Endothelial cell of umbilical vein (primary cell): Measurements from ENCODE around the gene HCN2. TPM values are rescaled to one million over a fixed set of nuclear protein-coding genes. Genes with fewer than 3 reads are reported as not detected.

Source experiments
- BruUV-seq: library from RNA; stranded (reverse); fragments of 400-500 nt; replicated peaks from 2 replicates; lab custom pipeline; 2021; lab: Mats Ljungman, UMichigan
- CTCF ChIA-PET: fragments of 300-600, 350-600 bp; sonication (Branson Sonifier 250); formaldehyde crosslinking; loops from one replicate; lab custom pipeline; 2021; ENCODE audit warnings: antibody characterized with exemption, inconsistent platforms; lab: Charles Lee
- POLR2A ChIA-PET: fragments of 300-600, 350-600 bp; sonication (Branson Sonifier 250); formaldehyde crosslinking; loops from one replicate; lab custom pipeline; 2021; ENCODE audit warnings: antibody characterized with exemption, inconsistent platforms; lab: Charles Lee
- DNase-seq: peaks from one replicate; pipeline ENCODE4 v3.0.0-alpha.2; 2011; ENCODE audit warnings: low read depth, low spot score
- FAIRE-seq: peaks from 2 replicates; lab custom pipeline; 2011; peaks lifted over from hg19 to GRCh38; lab: Jason Lieb, UNC
- H2AFZ ChIP-seq: 2 replicates; pipeline ENCODE4 v1.6.0; 2012; ENCODE audit warnings: low read depth, low read length, control low read depth, inconsistent platforms
- H3K27ac ChIP-seq: 2 replicates; pipeline ENCODE4 v1.5.1; 2011; ENCODE audit warnings: low read depth, mild to moderate bottlenecking, control low read depth, low read length, moderate library complexity; ENCODE audit not compliant: insufficient read depth
- H3K27me3 ChIP-seq, 2 experiments: 2 replicates each; pipeline versions ENCODE4 v1.6.0 to v1.6.1; 2011; ENCODE audit warnings: low read length in 2 of 2, mixed read lengths in 1 of 2; ENCODE audit not compliant: control insufficient read depth in 2 of 2, insufficient read depth in 2 of 2
- H3K36me3 ChIP-seq, 2 experiments: 2 replicates in 1 of 2; 3 replicates in 1 of 2; pipeline ENCODE4 v1.5.1; 2011; ENCODE audit warnings: low read length in 2 of 2, mild to moderate bottlenecking in 1 of 2, moderate library complexity in 1 of 2; ENCODE audit not compliant: control insufficient read depth in 2 of 2, insufficient read depth in 2 of 2; ENCODE audit errors: extremely low read depth in 1 of 2
- H3K4me1 ChIP-seq: 3 replicates; pipeline ENCODE4 v1.5.1; 2011; ENCODE audit warnings: mild to moderate bottlenecking, low read length; ENCODE audit not compliant: control insufficient read depth, insufficient read depth; ENCODE audit errors: extremely low read depth
- H3K4me2 ChIP-seq: 2 replicates; pipeline ENCODE4 v1.6.1; 2011; ENCODE audit warnings: low read length, control low read depth, mixed read lengths; ENCODE audit not compliant: insufficient read depth
- H3K4me3 ChIP-seq, 3 experiments: fragments of 200-600 bp in 1 of 3; sonication (generic), shearing (Covaris generic) in 1 of 3; replicated peaks in 1 of 3; 2 replicates each; pipeline ENCODE4 v1.5.1; 2011 to 2016; ENCODE audit warnings: control low read depth in 3 of 3, low read length in 3 of 3, mild to moderate bottlenecking in 2 of 3, inconsistent platforms in 1 of 3, low read depth in 1 of 3, moderate library complexity in 1 of 3; ENCODE audit not compliant: insufficient read depth in 1 of 3
- H3K79me2 ChIP-seq: 2 replicates; pipeline ENCODE4 v1.6.0; 2012; ENCODE audit warnings: low read length, inconsistent platforms; ENCODE audit not compliant: control insufficient read depth, insufficient read depth
- H3K9ac ChIP-seq: replicated peaks from 2 replicates; pipeline ENCODE3; 2011; ENCODE audit warnings: low read length, control low read depth; ENCODE audit not compliant: insufficient read depth; ENCODE audit errors: extremely low read depth
- H3K9me1 ChIP-seq: replicated peaks from 3 replicates; pipeline ENCODE4 v1.6.0; 2011; ENCODE audit warnings: mild to moderate bottlenecking, low read length; ENCODE audit not compliant: control insufficient read depth, insufficient read depth; ENCODE audit errors: extremely low read depth
- H3K9me3 ChIP-seq: replicated peaks from 2 replicates; pipeline ENCODE4 v1.5.1; 2012; ENCODE audit warnings: low read length, inconsistent platforms; ENCODE audit not compliant: control insufficient read depth, insufficient read depth
- H4K20me1 ChIP-seq: replicated peaks from 2 replicates; pipeline ENCODE3; 2011; ENCODE audit warnings: mild to moderate bottlenecking, low read length; ENCODE audit not compliant: control insufficient read depth, insufficient read depth; ENCODE audit errors: extremely low read depth
- EZH2 ChIP-seq: IDR thresholded peaks from 2 replicates; pipeline ENCODE4 v1.6.1; 2012; ENCODE audit warnings: borderline replicate concordance, low read depth, mild to moderate bottlenecking, moderate library complexity, low read length, inconsistent platforms; ENCODE audit not compliant: severe bottlenecking
- FOS ChIP-seq: IDR thresholded peaks from 2 replicates; pipeline ENCODE4 v1.6.1; 2011; ENCODE audit warnings: mild to moderate bottlenecking, low read length, moderate library complexity, borderline replicate concordance; ENCODE audit not compliant: insufficient read depth
- GATA2 ChIP-seq: IDR thresholded peaks from 2 replicates; pipeline ENCODE4 v1.7.0; 2011; ENCODE audit warnings: low read depth, mild to moderate bottlenecking, moderate library complexity, mixed read lengths, low read length; ENCODE audit not compliant: insufficient read length, insufficient read depth
- JUN ChIP-seq: IDR thresholded peaks from 2 replicates; pipeline ENCODE4 v1.6.1; 2011; ENCODE audit warnings: borderline replicate concordance, low read depth; ENCODE audit not compliant: insufficient read length, insufficient read depth
- MYC ChIP-seq: IDR thresholded peaks from one replicate; pipeline ENCODE4 v1.6.1; 2011; ENCODE audit warnings: mild to moderate bottlenecking, low read depth, low read length
- POLR2A ChIP-seq: IDR thresholded peaks from 2 replicates; pipeline ENCODE4 v1.6.1; 2012; ENCODE audit warnings: low read depth, mild to moderate bottlenecking, control low read depth, low read length
- POLR2AphosphoS5 ChIP-seq: IDR thresholded peaks from 2 replicates; pipeline ENCODE4 v1.6.1; 2012; ENCODE audit warnings: low read depth, mild to moderate bottlenecking, control low read depth, low read length, moderate library complexity; ENCODE audit not compliant: insufficient read depth
- dilution Hi-C: fragments of 300-500 bp; cut with MboI; formaldehyde crosslinking; loops from one replicate; pipeline ENCODE4 v1.15.0; 2019; ENCODE audit warnings: low sequenced_read_pairs; ENCODE audit not compliant: extremely low pct_ligation_motif_present
- intact Hi-C: fragments of 100-400 bp; cut with micrococcal nuclease; formaldehyde crosslinking; loops from one replicate; pipeline ENCODE4 v1.10.0; 2022
- polyA plus RNA-seq, 4 experiments: library from polyadenylated mRNA; depleted of rRNA in 3 of 4; stranded (reverse) in 3 of 4; unstranded in 1 of 4; fragments of >200 nt; gene quantifications; 2 replicates each; pipeline versions ENCODE4 v1.2.1 to v1.2.3, GENCODE V29; 2011 to 2012; ENCODE audit warnings: missing spikeins in 1 of 4
- total RNA-seq: library from RNA; stranded (reverse); gene quantifications from 2 replicates; pipeline ENCODE4 v1.2.3, GENCODE V29; 2021
- TF ChIP-seq, protein P1 (sequence below), 2 donors: IDR thresholded peaks; 1 replicate in 1 of 2; 2 replicates in 1 of 2; pipeline ENCODE4 v1.5.1; 2011; ENCODE audit warnings: low read length in 2 of 2, mild to moderate bottlenecking in 2 of 2, moderate library complexity in 2 of 2, control low read depth in 1 of 2, inconsistent platforms in 1 of 2, low read depth in 1 of 2; ENCODE audit not compliant: insufficient read depth in 1 of 2; ENCODE audit errors: extremely low read depth in 1 of 2
- TF ChIP-seq, protein P2 (sequence below): IDR thresholded peaks from 2 replicates; pipeline ENCODE4 v1.6.1; 2011; ENCODE audit not compliant: insufficient read depth, insufficient read length

The HCN2 gene
- total and polyA plus RNA-seq, 2 donors (not counting 3 experiments of a cell fraction or from before 2014, with no cell fraction given) = 0.18 to 0.53 TPM

DNA sequence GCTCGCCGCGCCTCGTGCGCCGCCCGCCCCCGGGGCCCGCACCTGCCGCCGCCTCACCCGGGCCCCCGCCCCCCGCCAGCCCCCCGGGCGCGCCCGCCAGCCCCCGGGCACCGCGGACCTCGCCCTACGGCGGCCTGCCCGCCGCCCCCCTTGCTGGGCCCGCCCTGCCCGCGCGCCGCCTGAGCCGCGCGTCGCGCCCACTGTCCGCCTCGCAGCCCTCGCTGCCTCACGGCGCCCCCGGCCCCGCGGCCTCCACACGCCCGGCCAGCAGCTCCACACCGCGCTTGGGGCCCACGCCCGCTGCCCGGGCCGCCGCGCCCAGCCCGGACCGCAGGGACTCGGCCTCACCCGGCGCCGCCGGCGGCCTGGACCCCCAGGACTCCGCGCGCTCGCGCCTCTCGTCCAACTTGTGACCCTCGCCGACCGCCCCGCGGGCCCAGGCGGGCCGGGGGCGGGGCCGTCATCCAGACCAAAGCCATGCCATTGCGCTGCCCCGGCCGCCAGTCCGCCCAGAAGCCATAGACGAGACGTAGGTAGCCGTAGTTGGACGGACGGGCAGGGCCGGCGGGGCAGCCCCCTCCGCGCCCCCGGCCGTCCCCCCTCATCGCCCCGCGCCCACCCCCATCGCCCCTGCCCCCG, 26.5 kb downstream of the HCN2 start:
- no peak overlapping the region for H3K4me3 ChIP-seq
- H3K79me2 ChIP-seq = no peaks in the 10 kb centered on the region
- intact Hi-C loops (no loop called here), dilution Hi-C loops (no loop called here)
- H3K9ac ChIP-seq = no peak overlapping the region
- no peaks in the 10 kb centered on the region for H3K9me1 ChIP-seq
- no peaks in the 10 kb centered on the region for H3K4me1 ChIP-seq
- TF ChIP-seq MYC = no peak
- no peak for TF ChIP-seq EZH2
- TF ChIP-seq, protein P1, sequence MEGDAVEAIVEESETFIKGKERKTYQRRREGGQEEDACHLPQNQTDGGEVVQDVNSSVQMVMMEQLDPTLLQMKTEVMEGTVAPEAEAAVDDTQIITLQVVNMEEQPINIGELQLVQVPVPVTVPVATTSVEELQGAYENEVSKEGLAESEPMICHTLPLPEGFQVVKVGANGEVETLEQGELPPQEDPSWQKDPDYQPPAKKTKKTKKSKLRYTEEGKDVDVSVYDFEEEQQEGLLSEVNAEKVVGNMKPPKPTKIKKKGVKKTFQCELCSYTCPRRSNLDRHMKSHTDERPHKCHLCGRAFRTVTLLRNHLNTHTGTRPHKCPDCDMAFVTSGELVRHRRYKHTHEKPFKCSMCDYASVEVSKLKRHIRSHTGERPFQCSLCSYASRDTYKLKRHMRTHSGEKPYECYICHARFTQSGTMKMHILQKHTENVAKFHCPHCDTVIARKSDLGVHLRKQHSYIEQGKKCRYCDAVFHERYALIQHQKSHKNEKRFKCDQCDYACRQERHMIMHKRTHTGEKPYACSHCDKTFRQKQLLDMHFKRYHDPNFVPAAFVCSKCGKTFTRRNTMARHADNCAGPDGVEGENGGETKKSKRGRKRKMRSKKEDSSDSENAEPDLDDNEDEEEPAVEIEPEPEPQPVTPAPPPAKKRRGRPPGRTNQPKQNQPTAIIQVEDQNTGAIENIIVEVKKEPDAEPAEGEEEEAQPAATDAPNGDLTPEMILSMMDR (IDR thresholded peaks at IDR 0.05; ENCODE audit: extremely low read depth in 1 of 2, insufficient read depth in 1 of 2, low read depth in 1 of 2, low read length in 2 of 2) = no peak
- no peak for TF ChIP-seq POLR2A
- no peak for TF ChIP-seq POLR2AphosphoS5
- no peak for TF ChIP-seq GATA2
- TF ChIP-seq, protein P2, sequence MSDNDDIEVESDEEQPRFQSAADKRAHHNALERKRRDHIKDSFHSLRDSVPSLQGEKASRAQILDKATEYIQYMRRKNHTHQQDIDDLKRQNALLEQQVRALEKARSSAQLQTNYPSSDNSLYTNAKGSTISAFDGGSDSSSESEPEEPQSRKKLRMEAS = no peak
- TF ChIP-seq JUN = no peak
- no peak for TF ChIP-seq FOS
- H3K27me3 ChIP-seq = no peaks in the 10 kb centered on the region
- H3K27ac ChIP-seq = no peak overlapping the region
- POLR2A ChIA-PET = no interaction called here
- FAIRE-seq (no peak), DNase-seq (no peak)
- CTCF ChIA-PET = interaction anchor here (0.8 to 1.6 kb wide), 3 partner anchors 9 to 17 kb away, joined by 3 to 6 read pairs (median 3); no protein-coding TSS in a partner anchor
- no peaks in the 10 kb centered on the region for H4K20me1 ChIP-seq
- no peak overlapping the region for H3K4me2 ChIP-seq
- BruUV-seq = no TSS peak
- H3K36me3 ChIP-seq = peaks cover 3 to 10% of the 10 kb centered on the region in 2 experiments
- H2AFZ ChIP-seq = no peak overlapping the region
- no peaks in the 10 kb centered on the region for H3K9me3 ChIP-seq
